GM18858 (cell line): ENCODE measurements around the gene PIGH.
"Not testable (repeated sequence)": the region's sequence is repeated elsewhere in the genome, so short reads cannot be mapped to it uniquely, and the experiment has no call there.

Experiments used
- ATAC-seq: cut with Tn5 transposase; IDR thresholded peaks from one replicate; pipeline ENCODE4 v1.9.1; 2021; ENCODE audit not compliant: unreplicated experiment

PIGH gene

DNA sequence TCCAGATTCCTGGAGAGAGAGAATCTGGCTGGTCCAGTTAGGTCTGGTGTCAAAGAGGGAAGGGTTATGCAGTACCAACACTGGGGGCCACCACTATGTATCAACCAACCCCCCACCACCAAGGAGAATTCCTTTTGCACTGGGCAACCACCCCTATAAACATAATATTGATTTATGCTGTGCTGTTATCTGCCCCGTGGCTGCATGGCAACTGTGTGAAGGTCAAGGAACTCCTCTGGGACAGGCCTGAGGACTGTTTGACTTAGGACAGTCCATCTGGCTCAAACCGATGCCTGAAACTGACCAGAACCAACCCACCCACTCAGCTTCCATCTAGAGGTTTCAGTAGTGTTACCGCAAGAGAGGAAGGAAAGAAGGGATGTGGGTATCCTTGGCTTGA lies 46.5 kb downstream of the PIGH start:
- no peak for ATAC-seq

DNA sequence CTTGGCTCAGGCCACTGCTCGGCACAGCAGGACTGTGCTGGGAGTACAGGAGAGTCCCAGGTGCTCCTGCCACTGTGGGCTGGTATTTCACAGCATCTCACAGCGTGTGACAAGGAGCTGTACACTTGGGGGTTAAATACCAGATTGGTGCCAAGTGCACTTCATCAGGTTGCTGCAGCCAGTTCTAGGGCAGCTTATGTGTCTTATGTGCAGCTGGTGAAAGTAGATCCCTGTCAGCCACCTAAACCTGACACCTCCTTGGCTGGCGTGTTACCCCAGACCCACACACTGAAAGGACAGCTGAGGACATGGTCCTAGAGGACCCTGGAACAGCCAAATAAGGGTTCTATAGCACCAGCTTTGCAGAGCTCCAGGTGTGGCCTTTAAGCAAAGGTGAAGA lies 48.1 kb downstream of the PIGH start:
- no peak for ATAC-seq

DNA sequence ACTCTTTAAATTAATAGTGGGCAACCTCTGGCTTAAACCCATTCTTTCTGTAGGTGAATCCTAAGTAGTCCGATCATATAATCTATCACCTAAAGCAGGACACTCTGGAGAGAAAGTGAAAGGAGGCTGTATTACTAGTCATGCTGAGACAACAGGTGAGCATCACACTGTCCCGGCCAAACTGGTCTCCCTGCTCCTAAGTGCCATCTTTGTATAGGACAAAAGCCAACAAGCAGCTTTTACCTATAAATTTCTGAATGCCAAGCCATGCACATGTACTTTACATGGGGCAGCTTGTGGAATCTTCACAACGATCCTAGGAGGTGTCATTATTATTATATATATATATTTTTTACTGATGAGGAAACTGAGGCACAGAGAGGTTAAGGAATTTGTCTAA lies 48.9 kb downstream of the PIGH start:
- no peak for ATAC-seq

DNA sequence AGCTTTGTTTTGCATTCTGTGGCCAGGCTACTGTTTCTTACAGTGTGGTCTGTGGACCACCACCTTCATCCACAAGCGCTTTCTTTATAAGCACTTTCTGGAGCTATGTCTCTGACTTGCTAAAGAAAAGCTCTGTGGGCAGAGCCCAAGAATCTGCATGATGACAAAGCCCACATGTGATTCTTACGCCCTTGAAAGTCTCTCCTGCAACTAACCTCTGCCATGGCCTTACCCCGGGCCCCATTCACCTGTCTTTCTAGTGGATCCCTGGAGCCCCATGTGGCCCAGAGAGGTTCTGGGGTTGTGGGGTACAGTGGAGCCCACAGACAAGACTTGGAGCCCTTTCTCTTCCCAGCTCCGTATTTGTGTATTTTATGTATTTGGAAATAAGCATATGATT lies 50.3 kb downstream of the PIGH start:
- no peak for ATAC-seq

DNA sequence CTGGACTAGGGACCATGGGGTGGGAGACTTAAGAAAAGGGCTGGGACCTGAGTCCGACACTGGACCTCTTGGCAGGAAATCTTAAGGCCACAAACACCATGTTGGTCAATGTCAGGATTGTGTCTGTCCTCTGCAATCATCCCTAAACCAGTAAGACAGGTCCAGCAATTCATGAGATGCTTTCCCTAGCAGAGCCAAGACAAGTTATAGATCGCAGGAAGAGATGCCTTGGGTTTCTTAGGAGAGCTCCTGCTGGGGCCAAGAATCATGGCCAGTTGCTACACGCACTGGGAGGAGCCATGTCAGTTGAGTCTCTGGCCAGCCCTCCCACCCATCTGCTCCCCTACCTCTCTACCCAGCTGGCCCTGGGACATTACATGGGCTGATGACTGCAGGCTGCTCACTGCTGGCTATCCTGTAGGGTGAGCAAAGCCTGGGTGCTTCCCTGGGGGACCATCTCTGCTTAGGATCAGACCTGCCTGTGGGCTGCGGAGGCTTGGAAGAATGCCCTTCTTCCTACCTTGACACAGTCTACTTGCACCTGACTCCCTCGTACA lies 52.8 kb downstream of the PIGH start:
- no peak for ATAC-seq

DNA sequence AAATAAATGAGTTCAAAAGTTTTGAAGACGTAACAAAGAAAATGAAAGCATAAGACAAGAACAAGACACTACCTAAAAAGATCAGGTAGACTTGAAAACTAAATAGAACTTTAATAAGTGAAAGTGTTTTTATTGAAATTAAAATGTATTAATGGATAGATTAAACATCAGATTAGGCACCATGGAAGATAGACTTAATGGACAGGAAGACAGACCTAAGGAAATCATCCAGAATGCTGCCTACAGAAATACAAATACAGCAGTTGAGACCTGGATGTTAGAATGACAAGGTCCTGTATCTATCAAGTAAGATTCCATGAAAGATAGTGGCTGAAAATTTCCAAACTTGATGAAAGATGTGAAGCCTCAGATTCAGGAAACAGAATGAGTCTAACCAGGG lies 55.5 kb downstream of the PIGH start:
- no peak for ATAC-seq

DNA sequence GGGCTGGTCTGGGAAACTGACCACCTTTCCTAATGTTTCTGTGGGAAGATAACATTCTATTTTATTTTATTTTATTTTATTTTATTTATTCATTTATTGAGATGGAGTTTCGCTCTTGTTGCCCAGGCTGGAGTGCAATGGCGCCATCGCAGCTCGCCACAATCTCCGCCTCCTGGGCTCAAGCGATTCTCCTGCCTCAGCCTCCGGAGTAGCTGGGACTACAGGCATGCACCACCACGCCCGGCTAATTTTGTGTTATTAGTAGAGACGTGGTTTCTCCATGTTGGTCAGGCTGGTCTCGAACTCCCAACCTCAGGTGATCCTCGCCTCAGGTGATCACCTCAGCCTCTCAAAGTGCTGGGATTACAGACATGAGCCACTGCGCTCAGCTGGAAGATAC lies 57.4 kb downstream of the PIGH start:
- ATAC-seq: not testable (repeated sequence)

DNA sequence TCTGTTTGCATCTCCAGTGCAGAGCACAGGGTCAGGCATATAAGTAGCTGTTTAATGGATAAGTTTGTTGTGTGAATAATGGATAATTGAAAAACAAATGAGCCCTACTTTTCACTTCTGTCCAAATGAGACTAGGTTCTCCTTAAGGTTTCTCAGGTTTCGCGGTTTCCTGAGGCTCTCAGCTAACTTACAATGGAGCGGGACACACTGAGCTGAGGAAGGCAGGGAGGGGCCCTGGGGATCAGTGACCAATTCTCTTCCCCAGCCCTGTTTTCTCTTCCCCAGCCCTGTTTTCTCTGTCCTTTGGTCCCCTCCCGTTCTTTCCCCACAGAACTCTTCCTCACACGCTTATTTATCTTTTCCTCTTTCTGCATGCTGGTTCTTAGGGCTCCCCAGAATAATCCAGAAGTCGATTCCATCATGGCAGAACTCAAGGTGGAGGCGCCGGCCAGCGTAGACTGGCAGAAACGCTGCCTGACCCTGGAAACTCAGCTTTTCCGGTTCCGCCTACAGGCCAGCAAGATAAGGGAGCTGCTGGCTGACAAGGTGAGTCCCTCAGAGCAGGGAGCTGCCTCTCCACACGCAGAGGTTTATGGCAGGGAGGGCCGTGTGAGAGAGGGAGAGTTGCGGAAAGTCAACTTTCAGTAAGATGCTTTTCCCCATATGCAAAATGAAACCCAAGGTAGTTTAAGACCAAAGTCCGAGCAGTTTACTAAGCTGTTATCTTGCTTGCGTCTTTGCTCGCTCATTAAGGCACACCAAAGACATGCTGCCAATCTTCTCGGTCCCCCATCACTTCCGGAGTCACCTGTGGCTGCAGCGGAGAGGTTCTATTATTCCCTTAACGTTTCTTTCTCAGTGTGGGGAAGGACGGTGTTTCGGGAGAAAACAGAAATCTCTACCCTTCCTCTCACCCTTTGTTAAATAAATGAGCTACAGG lies 58.4 kb downstream of the PIGH start:
- no peak for ATAC-seq
